Neural progenitor cell (in vitro differentiated cells): ENCODE data around the gene KIAA0753. TPM values are rescaled to one million over a fixed set of nuclear protein-coding genes. Genes with fewer than 3 reads are reported as not detected.

Source experiments
- DNase-seq: peaks from one replicate; pipeline ENCODE4 v3.0.0-alpha.2; 2016; ENCODE audit warnings: low spot score
- H2AFZ ChIP-seq: fragments of 200-600 bp; sonication (generic); replicated peaks from 2 replicates; pipeline ENCODE4 v1.6.1; 2016; ENCODE audit warnings: antibody characterized with exemption
- H3F3A ChIP-seq: fragments of 200-600 bp; sonication (generic); 2 replicates; pipeline ENCODE4 v1.6.1; 2016; ENCODE audit warnings: antibody characterized with exemption, low read depth
- H3K27ac ChIP-seq: fragments of 200-600 bp; sonication (generic); 2 replicates; pipeline ENCODE4 v1.5.1; 2016; ENCODE audit warnings: mild to moderate bottlenecking
- H3K27me3 ChIP-seq: fragments of 200-600 bp; sonication (generic); 2 replicates; pipeline ENCODE4 v1.6.1; 2016; ENCODE audit warnings: mild to moderate bottlenecking, moderate library complexity
- H3K36me3 ChIP-seq: fragments of 200-600 bp; sonication (generic); 2 replicates; pipeline ENCODE4 v1.5.1; 2016
- H3K4me1 ChIP-seq: fragments of 200-600 bp; sonication (generic); 2 replicates; pipeline ENCODE4 v1.6.1; 2016; ENCODE audit warnings: mixed run types
- H3K4me2 ChIP-seq: fragments of 200-600 bp; sonication (generic); 2 replicates; pipeline ENCODE4 v1.6.1; 2016
- H3K4me3 ChIP-seq: fragments of 200-600 bp; sonication (generic); 2 replicates; pipeline ENCODE4 v1.5.1; 2016
- H3K79me2 ChIP-seq: fragments of 200-600 bp; sonication (generic); 2 replicates; pipeline ENCODE4 v1.6.1; 2016; ENCODE audit warnings: low read depth
- H3K9ac ChIP-seq: fragments of 200-600 bp; sonication (generic); 2 replicates; pipeline ENCODE4 v1.6.1; 2016
- H3K9me3 ChIP-seq: fragments of 200-600 bp; sonication (generic); 2 replicates; pipeline ENCODE4 v1.5.1; 2016; ENCODE audit warnings: low read depth
- H4K20me1 ChIP-seq: fragments of 200-600 bp; sonication (generic); 2 replicates; pipeline ENCODE4 v1.6.1; 2016; ENCODE audit warnings: low read depth
- H3K27ac Mint-ChIP-seq: 3 replicates; pipeline ENCODE4 v1.8.0; 2021; ENCODE audit warnings: mixed read lengths
- H3K27me3 Mint-ChIP-seq: 2 replicates; pipeline ENCODE4 v1.8.0; 2022; ENCODE audit warnings: low read depth, mild to moderate bottlenecking, inconsistent platforms, moderate library complexity, mixed read lengths; ENCODE audit not compliant: insufficient read depth
- H3K36me3 Mint-ChIP-seq: 3 replicates; pipeline ENCODE4 v1.8.0; 2021; ENCODE audit warnings: mixed read lengths
- H3K4me1 Mint-ChIP-seq: 3 replicates; pipeline ENCODE4 v1.8.0; 2021; ENCODE audit warnings: mixed read lengths
- H3K4me3 Mint-ChIP-seq: 3 replicates; pipeline ENCODE4 v1.8.0; 2021; ENCODE audit warnings: mild to moderate bottlenecking, moderate library complexity, mixed read lengths
- H3K9me3 Mint-ChIP-seq: 3 replicates; pipeline ENCODE4 v1.8.0; 2020; ENCODE audit warnings: mixed read lengths
- EZH2 ChIP-seq: fragments of 200-600 bp; sonication (generic); IDR thresholded peaks from 2 replicates; pipeline ENCODE4 v1.6.1; 2017; ENCODE audit warnings: antibody characterized with exemption, mild to moderate bottlenecking, moderate library complexity
- EZH2phosphoT487 ChIP-seq: fragments of 200-600 bp; sonication (generic); IDR thresholded peaks from 2 replicates; pipeline ENCODE4 v1.6.1; 2017; ENCODE audit warnings: antibody characterized with exemption
- total RNA-seq: library from RNA; depleted of rRNA; stranded (reverse); fragments of >200 nt; gene quantifications from 2 replicates; pipeline ENCODE4 v1.2.3, GENCODE V29; 2015; ENCODE audit warnings: low replicate concordance
- TF ChIP-seq, protein P1 (sequence below): fragments of 200-600 bp; sonication (generic); IDR thresholded peaks from 2 replicates; pipeline ENCODE4 v1.5.1; 2017; ENCODE audit warnings: antibody characterized with exemption, mild to moderate bottlenecking

KIAA0753 gene
- total RNA-seq, 1 donor from 2014 or later = 24.1 TPM

DNA sequence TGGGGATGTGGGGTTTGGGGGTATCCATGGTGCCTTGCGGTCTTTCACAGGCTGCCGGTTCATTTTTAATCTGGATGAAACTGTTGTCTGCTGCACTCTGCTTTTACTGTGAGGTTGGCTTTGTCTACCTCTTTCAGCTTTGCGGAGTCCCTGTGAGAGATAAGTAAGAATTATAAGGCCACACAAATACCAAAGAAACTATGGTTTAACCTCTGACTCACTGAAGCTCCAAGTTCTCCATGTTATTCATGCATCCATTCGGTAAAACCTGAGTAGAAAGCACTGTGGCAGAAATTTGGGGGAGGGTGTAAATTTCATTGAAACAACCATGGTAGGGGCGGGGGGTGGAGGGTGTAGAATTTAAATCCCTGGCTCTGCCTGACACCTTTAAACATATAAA is 30.5 kb downstream of the KIAA0753 start:
- Mint-ChIP-seq H3K27me3 (peaks cover 4% of the 10 kb centered on the region), H3K9me3 (no peaks in the 10 kb centered on the region), H3K36me3 (peaks cover 30% of the 10 kb centered on the region), H3K27ac (no peak overlapping the region), H3K4me1 (no peaks in the 10 kb centered on the region), H3K4me3 (no peak overlapping the region)
- no peak for DNase-seq
- H3K4me3 ChIP-seq = no peak overlapping the region
- TF ChIP-seq, protein P1, sequence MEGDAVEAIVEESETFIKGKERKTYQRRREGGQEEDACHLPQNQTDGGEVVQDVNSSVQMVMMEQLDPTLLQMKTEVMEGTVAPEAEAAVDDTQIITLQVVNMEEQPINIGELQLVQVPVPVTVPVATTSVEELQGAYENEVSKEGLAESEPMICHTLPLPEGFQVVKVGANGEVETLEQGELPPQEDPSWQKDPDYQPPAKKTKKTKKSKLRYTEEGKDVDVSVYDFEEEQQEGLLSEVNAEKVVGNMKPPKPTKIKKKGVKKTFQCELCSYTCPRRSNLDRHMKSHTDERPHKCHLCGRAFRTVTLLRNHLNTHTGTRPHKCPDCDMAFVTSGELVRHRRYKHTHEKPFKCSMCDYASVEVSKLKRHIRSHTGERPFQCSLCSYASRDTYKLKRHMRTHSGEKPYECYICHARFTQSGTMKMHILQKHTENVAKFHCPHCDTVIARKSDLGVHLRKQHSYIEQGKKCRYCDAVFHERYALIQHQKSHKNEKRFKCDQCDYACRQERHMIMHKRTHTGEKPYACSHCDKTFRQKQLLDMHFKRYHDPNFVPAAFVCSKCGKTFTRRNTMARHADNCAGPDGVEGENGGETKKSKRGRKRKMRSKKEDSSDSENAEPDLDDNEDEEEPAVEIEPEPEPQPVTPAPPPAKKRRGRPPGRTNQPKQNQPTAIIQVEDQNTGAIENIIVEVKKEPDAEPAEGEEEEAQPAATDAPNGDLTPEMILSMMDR = no peak
- TF ChIP-seq EZH2phosphoT487 = no peak
- TF ChIP-seq EZH2 = no peak
- no peak overlapping the region for H3K4me2 ChIP-seq
- no peak overlapping the region for H3K27ac ChIP-seq
- no peak overlapping the region for H2AFZ ChIP-seq
- H3K9ac ChIP-seq = no peak overlapping the region
- H4K20me1 ChIP-seq = no peaks in the 10 kb centered on the region
- no peaks in the 10 kb centered on the region for H3K9me3 ChIP-seq
- H3K27me3 ChIP-seq = no peaks in the 10 kb centered on the region
- no peaks in the 10 kb centered on the region for H3K4me1 ChIP-seq
- H3K79me2 ChIP-seq = no peaks in the 10 kb centered on the region
- H3K36me3 ChIP-seq = peaks cover 5% of the 10 kb centered on the region
- H3F3A ChIP-seq = no peaks in the 10 kb centered on the region

DNA sequence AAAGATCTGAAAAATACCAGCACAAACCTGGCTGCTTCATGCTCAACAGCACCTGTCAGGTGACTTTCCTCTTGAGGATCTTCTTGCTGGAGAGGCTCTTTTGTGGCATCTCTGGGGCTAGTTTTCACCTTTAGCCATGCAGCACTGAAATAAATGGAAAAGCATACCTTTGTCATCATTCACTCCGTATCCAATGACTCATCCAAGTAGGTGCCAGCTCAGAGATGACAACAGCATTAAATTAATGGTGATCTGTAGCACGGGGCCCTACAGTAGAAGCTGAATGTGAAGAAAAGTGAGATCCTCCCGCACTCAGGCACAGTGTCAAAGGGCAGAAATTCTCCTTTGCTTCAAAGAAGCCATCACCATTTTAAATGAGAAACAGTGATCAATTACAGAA is 32.2 kb downstream of the KIAA0753 start:
- Mint-ChIP-seq H3K36me3 (peaks cover 24% of the 10 kb centered on the region), H3K9me3 (no peaks in the 10 kb centered on the region), H3K4me1 (no peaks in the 10 kb centered on the region), H3K27me3 (peaks cover 4% of the 10 kb centered on the region), H3K4me3 (no peak overlapping the region), H3K27ac (no peak overlapping the region)
- no peaks in the 10 kb centered on the region for H3K79me2 ChIP-seq
- no peaks in the 10 kb centered on the region for H4K20me1 ChIP-seq
- DNase-seq = no peak
- H3K4me3 ChIP-seq = no peak overlapping the region
- no peak overlapping the region for H3K9ac ChIP-seq
- H3K27ac ChIP-seq = no peak overlapping the region
- peaks cover 5% of the 10 kb centered on the region for H3K36me3 ChIP-seq
- no peaks in the 10 kb centered on the region for H3K9me3 ChIP-seq
- no peak overlapping the region for H2AFZ ChIP-seq
- H3K4me2 ChIP-seq = no peak overlapping the region
- TF ChIP-seq EZH2 (no peak), EZH2phosphoT487 (no peak)
- TF ChIP-seq, protein P1 = no peak
- no peaks in the 10 kb centered on the region for H3K27me3 ChIP-seq
- H3F3A ChIP-seq = no peaks in the 10 kb centered on the region
- no peaks in the 10 kb centered on the region for H3K4me1 ChIP-seq

DNA sequence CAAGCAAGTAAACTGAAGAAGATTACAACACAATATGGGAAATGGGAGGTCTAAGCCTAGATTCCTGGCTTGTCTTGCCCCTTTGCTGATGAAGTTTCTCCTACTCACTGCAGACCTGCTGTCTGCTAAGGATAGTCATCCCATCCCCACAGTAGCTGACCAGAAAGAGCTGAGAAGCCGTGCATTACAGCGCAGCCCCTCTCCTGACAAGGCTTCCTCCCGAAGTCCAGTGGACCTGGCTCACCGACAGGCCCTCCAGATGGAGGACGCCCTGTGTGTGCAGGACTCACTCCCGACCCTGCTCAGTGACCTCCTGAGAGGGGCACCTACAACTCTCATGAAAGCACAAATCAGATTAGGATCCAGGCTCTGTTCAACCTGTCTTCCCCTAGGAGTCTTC is 35.4 kb downstream of the KIAA0753 start:
- no peaks in the 10 kb centered on the region for H4K20me1 ChIP-seq
- no peaks in the 10 kb centered on the region for H3K4me1 ChIP-seq
- H3K27me3 ChIP-seq = no peaks in the 10 kb centered on the region
- H3K79me2 ChIP-seq = no peaks in the 10 kb centered on the region
- peaks cover 5% of the 10 kb centered on the region for H3K36me3 ChIP-seq
- H3K27ac ChIP-seq = no peak overlapping the region
- H3K4me3 ChIP-seq = no peak overlapping the region
- no peak overlapping the region for H3K27ac Mint-ChIP-seq
- peaks cover 24% of the 10 kb centered on the region for H3K36me3 Mint-ChIP-seq
- no peak overlapping the region for H3K4me2 ChIP-seq
- no peak overlapping the region for H3K4me3 Mint-ChIP-seq
- no peaks in the 10 kb centered on the region for H3K4me1 Mint-ChIP-seq
- no peak overlapping the region for H2AFZ ChIP-seq
- H3K9ac ChIP-seq = no peak overlapping the region
- H3K9me3 Mint-ChIP-seq = no peaks in the 10 kb centered on the region
- no peaks in the 10 kb centered on the region for H3F3A ChIP-seq
- TF ChIP-seq, protein P1 = no peak
- no peak for TF ChIP-seq EZH2
- TF ChIP-seq EZH2phosphoT487 = no peak
- DNase-seq = no peak
- no peaks in the 10 kb centered on the region for H3K9me3 ChIP-seq
- H3K27me3 Mint-ChIP-seq = peaks cover 4% of the 10 kb centered on the region
